Kidney (tissue), 14 donors: ENCODE data around the gene GLRA3. TPM values are rescaled to one million over a fixed set of nuclear protein-coding genes. Genes with fewer than 3 reads are reported as not detected.

Source experiments
- DNase-seq, 5 donors: peaks; one replicate each; pipeline ENCODE4 v3.0.0-alpha.2; 2013 to 2020
- FAIRE-seq: peaks from 2 replicates; lab custom pipeline; 2012; peaks lifted over from hg19 to GRCh38; lab: Jason Lieb, UNC
- H3K27ac ChIP-seq, 2 donors: one replicate each; pipeline ENCODE4 v1.7.0; 2013; ENCODE audit warnings: low read depth in 2 of 2, low read length in 2 of 2, inconsistent platforms in 1 of 2
- H3K27me3 ChIP-seq: one replicate; pipeline ENCODE4 v1.7.1; 2013; ENCODE audit warnings: low read length, inconsistent platforms; ENCODE audit not compliant: control insufficient read depth, insufficient read depth
- H3K36me3 ChIP-seq, 3 donors: one replicate each; pipeline versions ENCODE4 v1.7.0 to v1.7.1; 2013; ENCODE audit warnings: low read length in 3 of 3, control low read depth in 1 of 3, inconsistent platforms in 1 of 3; ENCODE audit not compliant: insufficient read depth in 3 of 3, control insufficient read depth in 2 of 3
- H3K4me1 ChIP-seq, 3 donors: one replicate each; pipeline versions ENCODE4 v1.7.0 to v1.7.1; 2013; ENCODE audit warnings: low read length in 3 of 3, inconsistent platforms in 1 of 3, low read depth in 1 of 3; ENCODE audit not compliant: control insufficient read depth in 2 of 3, insufficient read depth in 2 of 3
- H3K4me3 ChIP-seq, 3 donors: one replicate each; pipeline versions ENCODE4 v1.7.0 to v1.8.1; 2013; ENCODE audit warnings: low read length in 3 of 3, control low read depth in 1 of 3, inconsistent platforms in 1 of 3
- H3K9ac ChIP-seq, 3 donors: one replicate each; pipeline versions ENCODE4 v1.7.0 to v1.7.1; 2013; ENCODE audit warnings: low read length in 3 of 3, control low read depth in 1 of 3, inconsistent platforms in 1 of 3
- H3K9me3 ChIP-seq, 3 donors: one replicate each; pipeline versions ENCODE4 v1.7.0 to v1.7.1; 2013; ENCODE audit warnings: low read length in 3 of 3, control low read depth in 1 of 3, inconsistent platforms in 1 of 3; ENCODE audit not compliant: control insufficient read depth in 2 of 3, insufficient read depth in 1 of 3
- intact Hi-C: fragments of 100-400 bp; cut with DNase I; formaldehyde crosslinking; loops from one replicate; pipeline ENCODE4 v1.11.1; 2022
- polyA plus RNA-seq: library from polyadenylated mRNA; stranded (reverse); fragments of 350-450 nt; fragmentation: Illumina TruSeq; extraction: RNeasy Lipid Tissue Mini Kit (QIAGEN cat#74804); gene quantifications from one replicate; pipeline ENCODE4 v1.2.3, GENCODE V29; 2014; ENCODE audit warnings: low read depth, low replicate concordance; ENCODE audit not compliant: insufficient read depth
- total RNA-seq: library from RNA; stranded (reverse); fragmentation: NEBNext Ultra II Directional; extraction: Animal tissue kit (Norgen Biotek cat#: 25700); gene quantifications from one replicate; pipeline ENCODE4 v1.2.1, GENCODE V29; 2021
- TF ChIP-seq, protein P1 (sequence below): IDR thresholded peaks from 3 replicates; pipeline ENCODE4 v1.5.1; 2012; ENCODE audit warnings: mild to moderate bottlenecking, moderate library complexity, borderline replicate concordance; ENCODE audit not compliant: insufficient read depth; ENCODE audit errors: extremely low read depth
- donor health status: control.
- donor health status: control.
- donor health status: control.
- donor health status: control.
- donor health status: control.
- donor health status: DM: yes; HTN: yes; CAD: no.
- donor health status: Normal renal cell carcinoma (clear cell type).

GLRA3 gene
- total and polyA plus RNA-seq, 2 donors from 2014 or later, result 0.13 TPM; not detected in 1

DNA sequence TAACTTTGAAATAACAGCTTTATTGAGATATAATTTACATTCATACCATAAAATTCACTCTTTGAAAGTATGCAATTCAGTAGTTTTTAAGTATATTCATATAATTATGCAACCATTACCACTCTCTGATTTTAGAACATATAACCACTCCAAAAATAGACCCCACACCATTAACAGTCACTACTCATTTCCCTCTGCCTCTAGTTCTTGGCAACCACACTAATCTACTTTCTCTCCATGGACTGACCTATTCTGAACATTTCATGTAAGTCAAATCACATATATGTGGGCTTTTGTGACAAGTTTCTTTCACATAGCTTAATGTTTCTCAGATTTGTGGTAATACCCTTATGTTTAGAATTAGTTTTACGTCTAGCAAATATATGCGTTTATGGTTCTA is 19.5 kb upstream of the GLRA3 start:
- DNase-seq (no peak), FAIRE-seq (no peak)
- no peaks in the 10 kb centered on the region for H3K27me3 ChIP-seq
- TF ChIP-seq, protein P1, sequence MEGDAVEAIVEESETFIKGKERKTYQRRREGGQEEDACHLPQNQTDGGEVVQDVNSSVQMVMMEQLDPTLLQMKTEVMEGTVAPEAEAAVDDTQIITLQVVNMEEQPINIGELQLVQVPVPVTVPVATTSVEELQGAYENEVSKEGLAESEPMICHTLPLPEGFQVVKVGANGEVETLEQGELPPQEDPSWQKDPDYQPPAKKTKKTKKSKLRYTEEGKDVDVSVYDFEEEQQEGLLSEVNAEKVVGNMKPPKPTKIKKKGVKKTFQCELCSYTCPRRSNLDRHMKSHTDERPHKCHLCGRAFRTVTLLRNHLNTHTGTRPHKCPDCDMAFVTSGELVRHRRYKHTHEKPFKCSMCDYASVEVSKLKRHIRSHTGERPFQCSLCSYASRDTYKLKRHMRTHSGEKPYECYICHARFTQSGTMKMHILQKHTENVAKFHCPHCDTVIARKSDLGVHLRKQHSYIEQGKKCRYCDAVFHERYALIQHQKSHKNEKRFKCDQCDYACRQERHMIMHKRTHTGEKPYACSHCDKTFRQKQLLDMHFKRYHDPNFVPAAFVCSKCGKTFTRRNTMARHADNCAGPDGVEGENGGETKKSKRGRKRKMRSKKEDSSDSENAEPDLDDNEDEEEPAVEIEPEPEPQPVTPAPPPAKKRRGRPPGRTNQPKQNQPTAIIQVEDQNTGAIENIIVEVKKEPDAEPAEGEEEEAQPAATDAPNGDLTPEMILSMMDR, result no peak
- H3K4me1 ChIP-seq, result no peaks in the 10 kb centered on the region
- H3K36me3 ChIP-seq, result no peaks in the 10 kb centered on the region
- H3K9ac ChIP-seq, result no peak overlapping the region
- H3K4me3 ChIP-seq, result no peak overlapping the region
- no peak overlapping the region for H3K27ac ChIP-seq
- peaks cover 0 to 3% (median 0%) of the 10 kb centered on the region in 3 donors for H3K9me3 ChIP-seq
- intact Hi-C loops, result no loop called here

DNA sequence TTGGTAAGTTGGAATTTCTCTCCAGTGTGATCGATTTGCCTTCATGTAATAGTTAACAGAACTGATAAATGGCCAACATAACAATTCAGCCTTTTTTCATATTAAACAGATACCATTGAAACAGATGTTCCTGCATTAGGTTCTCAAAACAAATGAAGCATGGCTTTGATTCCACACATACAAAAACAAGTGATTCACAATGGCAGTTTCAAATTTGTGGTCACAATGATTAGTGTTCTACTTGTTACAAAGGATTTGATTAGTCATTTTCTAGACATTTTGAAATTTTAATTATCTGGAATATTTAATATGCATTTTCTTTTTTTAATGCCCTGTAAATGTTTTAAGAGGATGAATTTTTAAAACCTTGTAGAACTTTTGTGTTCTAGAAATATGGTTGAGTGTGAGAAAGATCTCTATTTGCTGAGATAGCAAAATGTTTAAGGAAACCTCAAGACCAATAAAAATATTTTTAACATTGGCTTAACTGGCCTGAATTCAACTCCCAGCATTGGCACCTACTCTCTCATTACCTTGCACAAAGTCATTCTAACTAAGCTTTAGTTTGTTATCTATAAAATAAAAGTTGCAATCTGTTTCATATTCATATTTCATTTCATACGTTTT is 18.9 kb upstream of the GLRA3 start:
- peaks cover 0 to 3% (median 0%) of the 10 kb centered on the region in 3 donors for H3K9me3 ChIP-seq
- intact Hi-C loops, result no loop called here
- no peak overlapping the region for H3K27ac ChIP-seq
- no peak overlapping the region for H3K4me3 ChIP-seq
- FAIRE-seq (no peak), DNase-seq (no peak)
- H3K9ac ChIP-seq, result no peak overlapping the region
- no peaks in the 10 kb centered on the region for H3K4me1 ChIP-seq
- H3K27me3 ChIP-seq, result no peaks in the 10 kb centered on the region
- TF ChIP-seq, protein P1, result no peak
- no peaks in the 10 kb centered on the region for H3K36me3 ChIP-seq

DNA sequence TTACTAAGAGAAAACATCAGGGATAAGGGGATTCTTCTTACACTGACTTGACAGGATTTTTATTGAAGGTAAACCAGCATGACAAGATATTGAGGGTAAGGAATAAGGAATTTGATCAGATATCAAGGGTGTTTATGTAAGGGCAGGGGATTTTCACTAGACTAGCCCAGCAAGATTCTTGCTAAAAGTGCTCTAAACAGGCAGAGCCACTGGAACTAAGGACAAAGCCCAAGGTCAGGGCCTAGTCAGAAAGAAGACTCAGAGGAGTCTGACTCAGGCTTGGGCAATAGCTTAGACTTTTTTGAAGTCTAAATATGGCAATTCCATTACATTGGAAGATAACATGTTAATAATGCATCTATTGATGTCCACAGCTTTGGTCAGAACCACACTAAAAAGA is 6.5 kb upstream of the GLRA3 start:
- intact Hi-C loops, result no loop called here
- FAIRE-seq, result no peak
- no peaks in the 10 kb centered on the region for H3K36me3 ChIP-seq

More for the DNA sequence above, 6.5 kb upstream of the GLRA3 start:
- Histone ChIP-seq H3K4me3 (no peak overlapping the region), H3K27ac (no peak overlapping the region), H3K27me3 (no peaks in the 10 kb centered on the region), H3K9ac (no peak overlapping the region), H3K9me3 (no peaks in the 10 kb centered on the region), H3K4me1 (no peaks in the 10 kb centered on the region)
- no peak for DNase-seq
- TF ChIP-seq, protein P1, result no peak
